CD8-positive, alpha-beta memory T cell (primary cell): ENCODE data around the gene ARHGAP42. TPM values are rescaled to one million over a fixed set of nuclear protein-coding genes. Genes with fewer than 3 reads are reported as not detected.
"Not testable (repeated sequence)": the region's sequence is repeated elsewhere in the genome, so short reads cannot be mapped to it uniquely, and the experiment has no call there.

Experiments
- CTCF ChIA-PET: fragments of 350-600 bp; sonication (Branson Sonifier 250); formaldehyde crosslinking; loops from one replicate; lab custom pipeline; 2021; ENCODE audit warnings: antibody characterized with exemption; lab: Charles Lee
- POLR2A ChIA-PET: fragments of 350-600 bp; sonication (Branson Sonifier 250); formaldehyde crosslinking; loops from one replicate; lab custom pipeline; 2021; ENCODE audit warnings: antibody characterized with exemption; lab: Charles Lee
- DNase-seq, 5 donors: peaks; one replicate each; pipeline versions ENCODE4 v3.0.0 to v3.0.0-alpha.2; 2020 to 2022; ENCODE audit warnings: mixed read lengths in 1 of 5
- H3K27ac ChIP-seq: one replicate; pipeline ENCODE4 v1.7.0; 2013; ENCODE audit warnings: low read depth, mild to moderate bottlenecking, low read length, moderate library complexity
- H3K27me3 ChIP-seq: 2 replicates; pipeline ENCODE4 v1.7.0; 2013; ENCODE audit warnings: low read length, mild to moderate bottlenecking; ENCODE audit not compliant: insufficient read depth, poor library complexity, severe bottlenecking
- H3K36me3 ChIP-seq: 2 replicates; pipeline ENCODE4 v1.7.0; 2013; ENCODE audit warnings: mild to moderate bottlenecking, low read length, moderate library complexity; ENCODE audit not compliant: insufficient read depth
- H3K4me1 ChIP-seq: 2 replicates; pipeline ENCODE4 v1.7.0; 2013; ENCODE audit warnings: mild to moderate bottlenecking, low read length, moderate library complexity; ENCODE audit not compliant: insufficient read depth
- H3K4me3 ChIP-seq: 2 replicates; pipeline ENCODE4 v1.7.0; 2013; ENCODE audit warnings: mild to moderate bottlenecking, low read length
- H3K9me3 ChIP-seq: 2 replicates; pipeline ENCODE4 v1.7.0; 2013; ENCODE audit warnings: mild to moderate bottlenecking, low read length
- H3K27ac Mint-ChIP-seq, 8 donors: one replicate each; pipeline ENCODE4 v1.8.0; 2020 to 2021; ENCODE audit warnings: mixed read lengths in 8 of 8, mild to moderate bottlenecking in 6 of 8, inconsistent platforms in 3 of 8, moderate library complexity in 3 of 8
- H3K27me3 Mint-ChIP-seq, 2 donors: one replicate each; pipeline ENCODE4 v1.8.0; 2020 to 2021; ENCODE audit warnings: mixed read lengths in 2 of 2, mild to moderate bottlenecking in 1 of 2, moderate library complexity in 1 of 2
- H3K36me3 Mint-ChIP-seq, 3 donors: one replicate each; pipeline ENCODE4 v1.8.0; 2020 to 2021; ENCODE audit warnings: mixed read lengths in 3 of 3, inconsistent platforms in 1 of 3, mild to moderate bottlenecking in 1 of 3
- H3K4me1 Mint-ChIP-seq, 3 donors: one replicate each; pipeline ENCODE4 v1.8.0; 2020 to 2021; ENCODE audit warnings: mixed read lengths in 3 of 3, inconsistent platforms in 1 of 3, mild to moderate bottlenecking in 1 of 3
- H3K4me3 Mint-ChIP-seq, 7 donors: one replicate each; pipeline ENCODE4 v1.8.0; 2020 to 2021; ENCODE audit warnings: mixed read lengths in 7 of 7, mild to moderate bottlenecking in 6 of 7, moderate library complexity in 4 of 7, inconsistent platforms in 2 of 7
- H3K9me3 Mint-ChIP-seq, 5 donors: one replicate each; pipeline ENCODE4 v1.8.0; 2020 to 2022; ENCODE audit warnings: mixed read lengths in 5 of 5, mild to moderate bottlenecking in 3 of 5, moderate library complexity in 2 of 5, inconsistent platforms in 1 of 5
- polyA plus RNA-seq: library from polyadenylated mRNA; unstranded; fragments of 300-500 nt; fragmentation: Illumina TruSeq; gene quantifications from one replicate; pipeline ENCODE4 v1.2.3, GENCODE V29; 2021
- total RNA-seq, 2 experiments: library from RNA; stranded (reverse); gene quantifications; one replicate each; pipeline ENCODE4 v1.2.3, GENCODE V29; 2021

Gene ARHGAP42
- total and polyA plus RNA-seq, 3 experiments from 2014 or later = 0.07 to 0.18 (median 0.09) TPM

GRCh38 chr11:100999756-101000155 is 312.7 kb downstream of the ARHGAP42 start:
- DNase-seq = no peak
- Mint-ChIP-seq H3K27me3 (no peaks in the 10 kb centered on the region), H3K4me1 (no peaks in the 10 kb centered on the region), H3K9me3 (peaks cover 8 to 21% (median 10%) of the 10 kb centered on the region in 5 donors), H3K4me3 (no peak overlapping the region), H3K27ac (no peak overlapping the region), H3K36me3 (peaks cover 0 to 6% (median 0%) of the 10 kb centered on the region in 3 donors)
- H3K36me3 ChIP-seq = no peaks in the 10 kb centered on the region
- ChIA-PET POLR2A (no interaction called here), CTCF (no interaction called here)
- no peaks in the 10 kb centered on the region for H3K4me1 ChIP-seq
- H3K4me3 ChIP-seq = no peak overlapping the region
- H3K9me3 ChIP-seq = no peaks in the 10 kb centered on the region
- H3K27me3 ChIP-seq = no peaks in the 10 kb centered on the region
- H3K27ac ChIP-seq = no peak overlapping the region

GRCh38 chr11:101003468-101003867 is 316.4 kb downstream of the ARHGAP42 start:
- ChIA-PET CTCF (no interaction called here), POLR2A (no interaction called here)
- H3K4me3 Mint-ChIP-seq = no peak overlapping the region
- no peak for DNase-seq
- Histone ChIP-seq H3K36me3 (no peaks in the 10 kb centered on the region), H3K4me3 (no peak overlapping the region), H3K4me1 (no peaks in the 10 kb centered on the region), H3K27me3 (no peaks in the 10 kb centered on the region), H3K9me3 (no peaks in the 10 kb centered on the region), H3K27ac (no peak overlapping the region)
- H3K4me1 Mint-ChIP-seq = no peaks in the 10 kb centered on the region
- peaks cover 0 to 6% (median 0%) of the 10 kb centered on the region in 3 donors for H3K36me3 Mint-ChIP-seq
- no peak overlapping the region for H3K27ac Mint-ChIP-seq
- H3K9me3 Mint-ChIP-seq = peaks cover 8 to 22% (median 18%) of the 10 kb centered on the region in 5 donors
- no peaks in the 10 kb centered on the region for H3K27me3 Mint-ChIP-seq

- Mint-ChIP-seq H3K27ac (no peak overlapping the region), H3K9me3 (peaks cover 0 to 20% (median 13%) of the 10 kb centered on the region in 5 donors), H3K27me3 (no peaks in the 10 kb centered on the region), H3K4me3 (no peak overlapping the region), H3K4me1 (no peaks in the 10 kb centered on the region), H3K36me3 (no peaks in the 10 kb centered on the region)
- H3K4me3 ChIP-seq = no peak overlapping the region
- ChIA-PET CTCF (no interaction called here), POLR2A (no interaction called here)
- H3K4me1 ChIP-seq = no peaks in the 10 kb centered on the region
- H3K36me3 ChIP-seq = no peaks in the 10 kb centered on the region
- no peak for DNase-seq
- H3K9me3 ChIP-seq = no peaks in the 10 kb centered on the region
- H3K27ac ChIP-seq = no peak overlapping the region
- H3K27me3 ChIP-seq = no peaks in the 10 kb centered on the region
Measured at GRCh38 chr11:101008961-101009689, 322.0 kb downstream of the ARHGAP42 start.

GRCh38 chr11:101009690-101010055 is 322.6 kb downstream of the ARHGAP42 start:
- Histone ChIP-seq H3K9me3 (no peaks in the 10 kb centered on the region), H3K4me3 (no peak overlapping the region), H3K27ac (no peak overlapping the region), H3K36me3 (no peaks in the 10 kb centered on the region), H3K27me3 (no peaks in the 10 kb centered on the region), H3K4me1 (no peaks in the 10 kb centered on the region)
- DNase-seq = no peak
- Mint-ChIP-seq H3K9me3 (peaks cover 0 to 26% (median 13%) of the 10 kb centered on the region in 5 donors), H3K36me3 (no peaks in the 10 kb centered on the region), H3K27ac (no peak overlapping the region), H3K4me1 (no peaks in the 10 kb centered on the region), H3K4me3 (no peak overlapping the region), H3K27me3 (no peaks in the 10 kb centered on the region)
- ChIA-PET CTCF (no interaction called here), POLR2A (no interaction called here)

GRCh38 chr11:101010899-101011298 is 323.8 kb downstream of the ARHGAP42 start:
- Histone ChIP-seq H3K4me1 (no peaks in the 10 kb centered on the region), H3K9me3 (no peaks in the 10 kb centered on the region), H3K27ac (no peak overlapping the region), H3K36me3 (no peaks in the 10 kb centered on the region), H3K4me3 (no peak overlapping the region), H3K27me3 (no peaks in the 10 kb centered on the region)
- H3K27me3 Mint-ChIP-seq = no peaks in the 10 kb centered on the region
- H3K36me3 Mint-ChIP-seq = no peaks in the 10 kb centered on the region
- CTCF ChIA-PET = no interaction called here
- no peaks in the 10 kb centered on the region for H3K4me1 Mint-ChIP-seq
- no peak overlapping the region for H3K27ac Mint-ChIP-seq
- POLR2A ChIA-PET = no interaction called here
- H3K9me3 Mint-ChIP-seq = peaks cover 0 to 26% (median 13%) of the 10 kb centered on the region in 5 donors
- DNase-seq = no peak
- H3K4me3 Mint-ChIP-seq = no peak overlapping the region

- Histone ChIP-seq H3K27me3 (no peaks in the 10 kb centered on the region), H3K4me3 (no peak overlapping the region), H3K36me3 (no peaks in the 10 kb centered on the region), H3K27ac (no peak overlapping the region), H3K9me3 (no peaks in the 10 kb centered on the region), H3K4me1 (no peaks in the 10 kb centered on the region)
- POLR2A ChIA-PET = no interaction called here
- no peak overlapping the region for H3K4me3 Mint-ChIP-seq
- no peak overlapping the region for H3K27ac Mint-ChIP-seq
- no peaks in the 10 kb centered on the region for H3K36me3 Mint-ChIP-seq
- H3K27me3 Mint-ChIP-seq = no peaks in the 10 kb centered on the region
- H3K4me1 Mint-ChIP-seq = no peaks in the 10 kb centered on the region
- H3K9me3 Mint-ChIP-seq = peaks cover 0 to 23% (median 13%) of the 10 kb centered on the region in 5 donors
- CTCF ChIA-PET = no interaction called here
- no peak for DNase-seq
Measured at GRCh38 chr11:101011881-101012280, 324.8 kb downstream of the ARHGAP42 start.

- H3K27ac Mint-ChIP-seq, H3K27ac ChIP-seq, CTCF ChIA-PET, H3K4me1 ChIP-seq, H3K27me3 ChIP-seq, H3K9me3 ChIP-seq, H3K36me3 Mint-ChIP-seq, H3K27me3 Mint-ChIP-seq, H3K4me3 Mint-ChIP-seq, DNase-seq, POLR2A ChIA-PET, H3K4me3 ChIP-seq, H3K36me3 ChIP-seq, H3K4me1 Mint-ChIP-seq: not testable (repeated sequence)
- peaks cover 0 to 17% (median 3%) of the 10 kb centered on the region in 5 donors for H3K9me3 Mint-ChIP-seq
Measured at GRCh38 chr11:101013702-101014101, 326.6 kb downstream of the ARHGAP42 start.

GRCh38 chr11:101014600-101015285 is 327.7 kb downstream of the ARHGAP42 start:
- Histone ChIP-seq H3K36me3 (no peaks in the 10 kb centered on the region), H3K4me3 (no peak overlapping the region), H3K27me3 (no peaks in the 10 kb centered on the region), H3K4me1 (no peaks in the 10 kb centered on the region), H3K9me3 (no peaks in the 10 kb centered on the region), H3K27ac (no peak overlapping the region)
- Mint-ChIP-seq H3K27me3 (no peaks in the 10 kb centered on the region), H3K4me3 (no peak overlapping the region), H3K4me1 (no peaks in the 10 kb centered on the region), H3K27ac (no peak overlapping the region), H3K36me3 (no peaks in the 10 kb centered on the region), H3K9me3 (peaks cover 0 to 17% (median 3%) of the 10 kb centered on the region in 5 donors)
- CTCF ChIA-PET = no interaction called here
- POLR2A ChIA-PET = no interaction called here
- DNase-seq = no peak
